HG02938 (cell line): ENCODE results near the gene FGFR4.

Source experiments
- ATAC-seq: cut with Tn5 transposase; IDR thresholded peaks from one replicate; pipeline ENCODE4 v1.9.1; 2021; ENCODE audit warnings: mild to moderate bottlenecking, moderate library complexity; ENCODE audit not compliant: unreplicated experiment

Gene FGFR4

GRCh38 chr5:177131019-177131320 is 44.3 kb downstream of the FGFR4 start:
- no peak for ATAC-seq

- ATAC-seq, result no peak
These were observed 44.8 kb downstream of the FGFR4 start for GRCh38 chr5:177131352-177132135.

- ATAC-seq, result no peak
These were observed 45.7 kb downstream of the FGFR4 start for GRCh38 chr5:177132136-177133095.

- peak; percentile 45 for ATAC-seq
These were observed 46.6 kb downstream of the FGFR4 start, which contains the start of gene NSD1 for GRCh38 chr5:177133096-177133852. TSS of gene NSD1 (plus strand) at chr5:177133773. CDS start at chr5:177135104, 1,331 bp downstream.

- peak; percentile 34 for ATAC-seq
These were observed 47.4 kb downstream of the FGFR4 start for GRCh38 chr5:177133853-177134696.

- no peak for ATAC-seq
These were observed 48.0 kb downstream of the FGFR4 start for GRCh38 chr5:177134697-177135225.

- no peak for ATAC-seq
These were observed 53.6 kb downstream of the FGFR4 start for GRCh38 chr5:177140312-177140711.

GRCh38 chr5:177141496-177141895 is 54.8 kb downstream of the FGFR4 start:
- ATAC-seq, result no peak

GRCh38 chr5:177142098-177142611 is 55.4 kb downstream of the FGFR4 start:
- no peak for ATAC-seq

- no peak for ATAC-seq
These were observed 56.1 kb downstream of the FGFR4 start for GRCh38 chr5:177142778-177143177.

- no peak for ATAC-seq
These were observed 60.4 kb downstream of the FGFR4 start for GRCh38 chr5:177146891-177147638.
